IPS-18c (cell line): ENCODE measurements around the gene CAPN9.

Experiments
- H3K4me3 ChIP-seq: 2 replicates; pipeline ENCODE4 v1.7.0; 2013; ENCODE audit warnings: low read depth, mild to moderate bottlenecking, low read length, moderate library complexity; ENCODE audit not compliant: insufficient read depth
- H3K9me3 ChIP-seq: one replicate; pipeline ENCODE4 v1.6.1; 2013; ENCODE audit warnings: mild to moderate bottlenecking, low read length, moderate library complexity; ENCODE audit not compliant: control insufficient read depth, insufficient read depth

CAPN9 gene

DNA sequence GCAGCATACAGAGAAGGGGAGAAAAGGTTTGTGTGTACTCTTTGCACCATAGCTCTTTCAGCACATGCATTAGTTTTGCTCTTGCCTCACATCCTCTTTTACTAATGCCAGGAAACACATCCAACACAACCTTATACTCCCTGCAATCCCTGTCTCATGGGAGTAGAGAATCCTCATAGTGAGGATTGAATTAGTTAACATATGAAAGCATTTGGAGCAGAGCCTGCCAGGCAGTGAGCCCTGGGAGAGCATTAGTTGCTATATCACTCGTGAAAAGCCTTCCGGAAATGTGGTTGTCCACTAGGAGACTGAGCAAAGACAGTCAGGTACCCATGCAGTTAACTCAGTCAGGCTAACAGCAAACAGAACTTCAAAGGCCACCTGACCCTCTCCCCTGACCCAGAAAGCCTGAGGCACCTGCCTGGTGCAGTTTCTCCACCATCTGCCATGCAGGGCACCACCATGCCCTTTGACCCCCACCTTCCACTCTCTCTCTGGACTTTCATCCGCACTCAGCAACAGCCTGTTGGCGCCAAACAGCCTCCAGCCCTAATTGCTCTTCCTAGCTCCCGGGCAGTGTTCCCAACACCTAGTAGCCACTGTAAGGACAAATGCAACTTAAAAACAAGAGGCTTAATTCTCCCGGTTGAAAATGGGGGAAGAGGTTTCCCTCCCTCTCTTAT is 18.3 kb upstream of the CAPN9 start:
- Histone ChIP-seq H3K9me3 (no peaks in the 10 kb centered on the region), H3K4me3 (no peak overlapping the region)

DNA sequence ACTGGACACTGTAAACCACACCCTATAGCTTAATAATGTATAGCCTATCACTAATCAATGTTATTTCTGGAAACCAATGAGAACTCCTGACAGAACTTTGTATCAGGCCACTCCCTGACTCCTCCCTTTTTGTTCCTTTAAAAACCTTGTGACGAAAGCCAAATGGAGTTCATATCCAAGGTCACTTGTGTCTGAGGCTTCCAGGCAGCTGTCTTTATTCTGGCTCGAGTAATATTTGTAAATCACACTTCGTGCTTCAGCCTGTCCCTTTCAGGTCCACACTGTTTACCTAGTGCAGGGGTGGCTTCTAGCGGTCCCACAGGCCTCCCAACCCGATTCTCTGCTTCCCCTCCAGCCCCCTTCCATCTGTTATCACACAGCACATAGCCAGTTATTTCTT is 16.2 kb upstream of the CAPN9 start:
- no peak overlapping the region for H3K4me3 ChIP-seq

DNA sequence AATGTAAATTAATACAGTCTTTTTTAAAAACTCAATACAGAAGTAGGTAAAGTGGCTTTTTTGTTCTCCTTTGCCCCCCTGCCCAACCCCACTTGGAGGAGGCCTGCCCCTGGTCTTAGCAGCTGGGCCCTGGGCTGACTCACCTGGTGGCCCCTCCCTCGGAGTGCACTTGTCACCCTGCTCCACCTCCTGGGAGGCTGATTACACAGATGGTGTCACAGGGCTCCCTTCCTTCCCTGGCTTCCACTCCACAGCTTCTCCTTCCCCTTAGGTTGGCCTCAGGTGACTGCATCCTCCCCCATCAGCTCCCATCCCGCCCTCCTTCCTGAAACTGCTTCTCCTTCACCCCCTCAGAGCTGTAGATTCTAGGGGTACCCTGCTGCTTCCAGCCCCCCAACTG is 11.7 kb upstream of the CAPN9 start:
- Histone ChIP-seq H3K4me3 (no peak overlapping the region), H3K9me3 (no peaks in the 10 kb centered on the region)

More for the DNA sequence above, 16.2 kb upstream of the CAPN9 start:
- no peaks in the 10 kb centered on the region for H3K9me3 ChIP-seq

DNA sequence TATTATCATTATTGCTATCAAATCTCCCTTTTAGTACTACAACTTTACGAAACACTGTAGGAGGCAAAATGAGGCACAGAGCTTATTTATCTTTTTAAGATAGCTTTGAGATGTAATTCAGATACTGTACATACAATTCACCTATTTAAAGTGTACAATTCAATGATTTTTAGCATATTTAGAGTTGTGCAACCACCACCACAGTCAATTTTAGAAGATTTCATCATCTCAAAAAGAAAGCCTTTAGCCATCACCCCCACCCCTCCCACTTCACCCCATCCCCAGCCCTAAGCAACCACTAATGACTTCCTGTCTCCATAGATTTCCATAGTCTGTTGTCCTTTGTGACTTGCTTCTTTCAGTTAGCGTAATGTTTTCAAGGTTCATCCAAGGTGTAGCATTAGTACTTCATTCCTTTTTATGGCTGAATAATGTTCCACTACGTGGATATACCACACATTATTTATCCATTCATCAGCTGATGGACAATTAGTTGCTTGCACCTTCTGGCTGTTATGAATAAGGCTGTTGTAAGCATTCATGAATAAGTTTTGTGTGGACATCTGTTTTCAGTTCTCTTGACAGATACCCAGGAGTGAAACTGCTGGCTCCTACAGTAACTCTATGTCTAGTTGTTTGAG is 9.4 kb upstream of the CAPN9 start:
- no peak overlapping the region for H3K4me3 ChIP-seq
- H3K9me3 ChIP-seq = no peaks in the 10 kb centered on the region

DNA sequence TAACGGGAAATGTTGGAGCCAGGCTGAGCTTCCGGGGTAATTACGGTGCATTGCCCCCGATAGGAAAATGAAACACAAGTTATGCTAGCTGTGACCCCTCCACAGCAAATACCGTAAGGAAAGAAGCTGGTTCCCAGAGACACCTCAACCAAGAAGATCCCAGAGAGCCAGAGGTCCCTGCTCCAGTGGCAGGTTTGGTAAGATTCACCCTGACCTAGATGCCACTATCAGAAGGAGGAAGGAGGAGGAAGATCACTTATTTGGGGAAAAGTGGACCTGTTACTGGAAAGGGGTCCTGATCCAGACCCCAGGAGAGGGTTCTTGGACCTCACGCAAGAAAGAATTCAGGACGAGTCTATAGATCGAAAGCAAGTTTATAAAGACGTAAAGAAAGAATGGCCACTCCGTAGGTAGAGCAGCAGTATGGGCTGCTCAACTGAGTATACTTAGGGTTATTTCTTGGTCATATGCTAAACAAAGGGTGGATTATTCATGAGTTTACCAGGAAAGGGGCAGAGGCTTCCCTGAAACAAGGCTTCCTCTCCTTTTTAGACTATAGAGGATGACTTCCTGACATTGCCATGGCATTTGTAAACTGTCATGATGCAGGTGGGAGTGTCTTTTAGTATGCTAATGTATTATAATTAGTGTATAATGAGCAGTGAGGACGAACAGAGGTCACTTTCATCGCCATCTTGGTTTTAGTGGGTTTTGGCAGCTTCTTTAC is 7.5 kb upstream of the CAPN9 start:
- H3K9me3 ChIP-seq = no peaks in the 10 kb centered on the region
- no peak overlapping the region for H3K4me3 ChIP-seq

DNA sequence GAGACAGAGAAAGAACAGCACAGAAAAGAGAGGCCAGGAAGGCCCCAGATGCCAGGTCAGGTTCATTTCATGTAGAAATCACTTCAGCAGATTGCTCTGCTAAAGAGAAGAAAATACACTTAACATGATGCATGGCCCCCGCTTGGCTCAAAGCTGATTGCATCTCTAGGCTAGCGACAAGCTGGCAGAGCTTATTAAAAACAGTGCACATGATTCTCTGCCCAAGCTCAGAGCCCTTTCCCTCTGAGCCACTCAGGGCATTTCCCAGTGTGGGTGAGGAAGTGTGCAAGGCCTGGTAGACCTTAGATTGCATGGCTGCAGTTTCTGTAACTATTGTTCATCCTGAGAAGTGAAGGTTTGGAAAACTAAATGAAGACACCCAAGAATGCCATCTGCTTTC is 3.3 kb upstream of the CAPN9 start:
- no peak overlapping the region for H3K4me3 ChIP-seq

DNA sequence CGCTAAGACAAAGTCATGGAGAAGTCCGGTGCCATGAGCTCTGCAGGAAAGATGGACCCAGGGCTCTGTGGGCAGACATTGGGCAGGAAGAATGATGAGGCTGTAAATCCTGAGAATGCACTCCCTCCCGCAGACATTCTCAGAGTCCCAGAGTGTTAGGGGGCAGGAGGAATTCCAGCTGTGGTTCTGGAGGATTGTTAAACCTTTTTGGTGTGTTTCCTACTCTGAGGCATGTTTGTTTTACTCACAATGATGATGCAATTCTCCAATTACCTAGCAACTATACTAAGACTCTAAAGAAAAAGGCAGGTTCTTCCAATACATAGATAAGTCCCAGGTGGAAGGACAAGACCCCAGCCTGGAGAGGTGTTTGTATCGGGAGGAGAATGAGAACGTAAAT is 2.8 kb upstream of the CAPN9 start:
- H3K9me3 ChIP-seq = no peaks in the 10 kb centered on the region
- no peak overlapping the region for H3K4me3 ChIP-seq

More for the DNA sequence above, 3.3 kb upstream of the CAPN9 start:
- no peaks in the 10 kb centered on the region for H3K9me3 ChIP-seq

DNA sequence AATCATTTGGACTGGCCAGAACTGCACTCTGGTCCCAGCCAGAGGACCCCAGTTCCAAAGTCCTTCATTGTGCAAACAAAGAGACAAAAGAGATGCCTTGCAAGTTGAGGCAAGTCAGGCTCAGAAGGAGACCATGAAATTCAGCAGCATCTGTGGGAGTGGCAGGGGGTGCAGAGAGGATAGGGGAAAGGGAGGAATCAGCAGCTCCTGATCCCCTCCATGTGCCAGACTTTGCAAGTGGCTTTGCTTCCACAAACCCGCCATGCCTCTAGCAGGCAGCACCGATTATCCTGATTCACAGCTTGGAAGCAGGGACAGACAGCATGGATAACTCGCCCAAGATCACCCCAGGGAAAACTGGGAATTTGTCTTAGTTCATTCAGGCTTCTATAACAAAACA is 2.1 kb upstream of the CAPN9 start:
- Histone ChIP-seq H3K9me3 (no peaks in the 10 kb centered on the region), H3K4me3 (no peak overlapping the region)

DNA sequence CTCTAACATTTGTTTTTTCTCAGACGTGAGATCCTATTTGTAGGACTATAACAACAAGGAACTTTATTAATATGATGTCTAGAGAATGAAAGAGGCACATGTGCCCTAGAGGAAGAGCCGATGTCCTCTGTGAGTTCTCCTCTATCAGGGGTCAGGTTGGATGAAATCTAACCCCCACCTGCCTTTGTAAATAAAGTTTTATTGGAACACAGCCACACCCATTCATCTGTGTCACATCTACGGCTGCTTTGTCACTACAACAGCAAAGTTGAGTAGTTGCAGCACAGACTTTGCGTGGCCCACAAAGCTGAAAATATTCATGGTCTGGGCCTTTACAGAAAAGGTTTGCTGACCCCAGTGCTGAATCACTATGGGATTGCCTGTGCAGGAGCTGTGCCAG is 571 bp upstream of the CAPN9 start:
- Histone ChIP-seq H3K9me3 (no peaks in the 10 kb centered on the region), H3K4me3 (no peak overlapping the region)

DNA sequence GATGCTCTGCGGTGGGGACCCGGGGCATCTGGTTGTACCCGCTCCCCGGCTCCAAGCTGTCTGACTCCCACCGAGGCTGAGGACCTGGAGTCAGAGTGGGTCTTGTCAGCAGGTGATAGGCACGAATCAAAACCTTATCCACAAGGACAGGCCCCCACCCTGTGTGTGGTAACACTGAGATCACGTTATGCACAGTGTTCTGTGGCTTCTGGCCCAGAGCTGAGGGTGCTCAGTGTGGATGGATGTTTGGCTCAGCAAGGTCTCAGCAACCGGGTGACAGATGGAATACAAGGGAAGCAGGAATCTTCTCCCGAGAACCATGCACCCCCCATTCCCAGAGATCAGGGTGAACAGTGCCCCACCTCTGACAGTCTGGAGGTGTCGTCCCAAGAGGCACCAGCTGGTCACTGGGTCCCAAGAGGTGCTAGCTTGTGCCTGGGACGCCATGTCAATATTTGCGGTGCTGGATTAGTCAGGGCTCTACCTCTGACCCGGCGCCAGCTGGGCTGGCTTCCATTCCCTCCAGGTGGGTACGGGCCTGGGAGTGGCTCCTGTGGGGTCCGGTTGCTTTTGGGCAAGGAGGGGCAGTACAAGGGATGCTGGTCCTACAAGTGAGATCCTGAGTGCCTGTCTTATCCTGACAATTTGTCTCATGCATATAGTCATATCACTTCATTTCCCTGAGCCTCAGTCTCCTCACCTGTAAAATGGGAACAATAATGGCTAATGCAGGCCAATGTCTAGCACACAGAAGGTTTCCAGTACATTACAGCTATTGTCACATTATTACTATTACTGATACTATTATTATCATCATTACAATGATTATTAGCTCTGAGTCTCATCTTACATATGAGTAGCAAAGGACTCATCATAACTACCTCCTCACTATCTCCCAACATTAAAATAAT is 957 bp downstream of the CAPN9 start:
- Histone ChIP-seq H3K4me3 (no peak overlapping the region), H3K9me3 (no peaks in the 10 kb centered on the region)

DNA sequence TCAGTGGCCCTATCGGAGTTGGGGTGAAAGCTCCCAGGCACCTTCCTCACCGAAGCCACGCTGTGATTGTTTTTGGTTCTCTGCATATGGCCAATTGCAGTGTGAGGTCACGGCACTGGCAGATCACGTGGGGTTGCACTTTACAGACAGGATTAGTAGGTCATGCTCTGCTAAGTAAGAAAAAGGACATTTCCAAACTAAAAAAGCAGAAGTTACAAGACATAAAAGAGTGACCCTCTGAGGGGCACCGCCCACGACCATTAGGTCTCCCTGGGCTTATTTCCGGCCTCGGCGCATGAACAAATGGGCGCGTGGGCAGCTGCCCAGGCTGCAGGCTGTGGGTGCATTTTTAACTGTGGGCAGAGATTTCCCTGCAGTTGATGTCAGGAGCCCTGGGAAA is 2.0 kb downstream of the CAPN9 start:
- Histone ChIP-seq H3K4me3 (no peak overlapping the region), H3K9me3 (no peaks in the 10 kb centered on the region)

DNA sequence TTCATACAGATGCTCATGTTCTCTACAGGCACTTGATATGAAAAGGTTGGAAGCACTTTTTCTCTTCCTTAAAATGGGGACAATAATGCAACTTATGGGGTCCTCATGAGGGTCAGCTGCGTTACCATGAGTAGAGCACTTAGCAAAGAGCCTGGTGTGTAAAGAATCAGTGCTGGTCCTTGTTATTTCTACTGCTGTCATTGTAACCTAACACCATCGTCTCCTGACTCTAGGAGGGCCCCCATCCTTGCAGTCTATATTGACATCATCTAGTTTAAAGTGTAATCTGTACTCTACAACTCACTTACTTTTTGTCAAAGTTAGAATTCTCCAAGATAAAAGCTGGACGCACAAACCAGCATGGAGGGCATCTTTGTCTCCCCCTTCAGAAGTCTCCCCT is 2.4 kb downstream of the CAPN9 start:
- Histone ChIP-seq H3K4me3 (no peak overlapping the region), H3K9me3 (no peaks in the 10 kb centered on the region)

DNA sequence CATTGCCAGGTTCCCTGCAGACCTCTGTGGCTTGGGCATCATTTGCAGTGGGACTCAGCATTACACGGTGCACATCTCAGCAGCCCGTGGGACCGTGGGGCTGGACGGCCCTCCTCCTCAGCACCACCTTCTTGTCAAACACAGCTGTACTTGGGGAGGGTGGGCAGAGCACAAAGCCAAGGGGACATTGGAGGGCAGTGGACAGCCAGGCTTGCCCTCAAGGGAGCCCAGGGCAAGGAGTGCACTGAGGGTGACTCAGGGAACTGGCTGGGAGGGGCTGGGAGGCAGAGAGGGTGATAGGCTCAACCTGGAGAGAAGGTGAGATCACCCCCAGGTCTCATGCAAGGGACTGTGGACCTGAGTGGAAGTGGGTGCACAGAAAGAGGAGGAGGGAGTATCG is 3.4 kb downstream of the CAPN9 start:
- Histone ChIP-seq H3K4me3 (no peak overlapping the region), H3K9me3 (no peaks in the 10 kb centered on the region)

DNA sequence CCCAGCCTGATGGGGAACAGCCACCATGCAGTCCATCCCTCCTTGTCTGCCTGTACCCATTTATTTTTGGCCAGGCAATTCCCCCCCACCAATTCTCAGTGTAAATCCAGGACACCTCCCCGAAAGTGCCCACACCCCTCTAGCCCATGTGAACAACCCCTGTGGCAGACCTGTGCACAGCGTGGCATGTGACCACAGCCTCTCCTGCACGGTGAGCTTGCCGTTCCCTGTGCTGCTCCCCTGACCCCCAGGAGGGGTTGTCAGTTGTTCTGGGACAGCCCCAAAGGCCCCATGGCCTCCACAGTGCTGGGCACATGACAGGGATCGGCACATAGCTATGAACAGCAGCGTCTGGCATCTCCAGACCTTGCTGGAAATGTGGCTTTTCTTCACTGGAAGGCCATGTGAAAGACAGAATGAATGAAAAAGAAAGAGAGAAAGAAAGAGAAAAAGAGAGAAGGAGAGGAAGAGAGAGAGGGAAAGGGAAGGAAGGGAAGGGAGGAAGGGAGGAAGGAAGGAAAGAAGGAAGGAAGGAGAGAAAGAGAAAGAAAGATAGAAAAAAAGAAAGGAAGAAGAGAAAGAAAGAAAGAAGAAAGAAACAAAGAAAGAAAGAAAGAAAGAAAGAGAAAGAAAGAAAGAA is 3.9 kb downstream of the CAPN9 start:
- no peak overlapping the region; the same call in 1 of the 2 replicates for H3K4me3 ChIP-seq

DNA sequence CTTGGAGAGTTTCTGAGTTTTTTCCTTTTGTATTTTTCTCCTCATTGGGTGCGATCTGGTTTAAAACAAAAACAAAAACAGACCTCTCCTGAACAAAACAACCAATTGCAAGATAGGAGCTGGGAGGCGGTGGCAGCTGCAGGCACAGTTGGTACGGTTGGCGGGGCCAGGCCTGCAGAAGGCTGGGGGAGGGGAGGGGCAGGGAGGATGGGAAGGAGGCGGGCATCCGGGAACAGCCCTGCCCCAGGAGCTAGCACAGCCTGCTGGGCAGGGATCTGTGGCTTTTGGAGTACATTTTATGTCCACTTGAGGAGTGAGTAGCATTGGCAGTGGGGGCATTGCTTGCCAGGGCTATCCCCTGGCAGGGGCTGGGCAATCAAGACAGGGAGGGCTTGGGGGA is 5.2 kb downstream of the CAPN9 start:
- Histone ChIP-seq H3K4me3 (no peak overlapping the region; the same call in 1 of the 2 replicates), H3K9me3 (no peaks in the 10 kb centered on the region)

More for the DNA sequence above, 3.9 kb downstream of the CAPN9 start:
- H3K9me3 ChIP-seq = no peaks in the 10 kb centered on the region

DNA sequence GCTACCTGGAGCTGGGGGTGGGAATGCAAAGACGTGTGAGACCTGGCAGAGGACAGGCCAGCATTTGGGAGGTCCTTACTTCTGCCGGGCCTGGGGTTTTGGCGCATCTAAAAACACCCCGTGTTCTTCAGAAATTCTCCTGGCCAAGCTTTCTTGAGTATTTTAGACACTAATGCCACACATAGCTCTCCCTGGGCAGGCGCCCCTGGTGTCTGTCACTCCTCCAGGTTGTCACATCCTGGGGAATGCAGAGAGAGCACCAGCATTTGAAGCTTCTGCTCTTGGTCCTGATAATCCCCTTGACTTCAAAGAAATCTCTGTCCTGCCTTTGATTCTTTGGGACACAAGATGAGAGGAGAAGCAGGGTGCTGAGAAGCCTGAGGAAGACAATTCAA is 6.0 kb downstream of the CAPN9 start:
- Histone ChIP-seq H3K4me3 (no peak overlapping the region), H3K9me3 (no peaks in the 10 kb centered on the region)
